ENCODE results near the gene CEACAM3. TPM values are rescaled to one million over a fixed set of nuclear protein-coding genes. Genes with fewer than 3 reads are reported as not detected.

Gene CEACAM3
- total RNA-seq, 1 experiment from 2014 or later, result not detected

DNA sequence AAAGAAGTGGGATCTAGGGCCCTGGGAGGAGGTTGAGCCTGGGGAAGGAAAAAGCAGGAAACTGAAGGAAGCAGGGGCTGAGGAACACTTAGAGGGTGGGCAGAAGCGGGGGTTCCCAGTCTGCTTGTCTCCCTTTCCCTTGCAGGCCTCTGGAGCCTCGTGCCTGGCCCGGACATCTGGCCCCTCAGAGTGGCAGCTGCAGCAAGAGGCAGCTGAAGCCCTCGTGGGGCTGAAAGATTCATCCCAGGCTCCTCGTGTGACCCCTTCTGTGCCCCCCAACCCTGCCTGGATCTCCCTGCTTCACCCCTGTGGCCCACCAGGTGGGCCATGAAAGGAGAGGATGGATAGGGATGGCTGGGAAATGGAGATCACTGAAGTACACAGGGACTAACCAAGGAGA lies 54.0 kb downstream of the CEACAM3 start:
- Histone ChIP-seq H4K20me1 (ENCODE audit: insufficient read depth, low read depth, low read length) (no peaks in the 10 kb centered on the region), H3K79me2 (ENCODE audit: low read length) (no peaks in the 10 kb centered on the region), H3K36me3 (ENCODE audit: insufficient read depth, low read length) (no peaks in the 10 kb centered on the region), H2AFZ (ENCODE audit: low read length) (no peak overlapping the region), H3K9me3 (ENCODE audit: low read length) (no peaks in the 10 kb centered on the region), H3K9me2 (replicated peaks; ENCODE audit: insufficient read depth, low read length) (no peaks in the 10 kb centered on the region), H3K9ac (ENCODE audit: low read length) (no peak overlapping the region), H3K27ac (ENCODE audit: low read length) (no peak overlapping the region), H3K4me3 (ENCODE audit: low read length) (no peak overlapping the region), H3K27me3 (ENCODE audit: low read length) (no peaks in the 10 kb centered on the region), H3K4me2 (ENCODE audit: low read depth, low read length, poor library complexity, severe bottlenecking) (no peak overlapping the region), H3K4me1 (ENCODE audit: low read length) (no peaks in the 10 kb centered on the region)
- DNase-seq, result no peak

GRCh38 chr19:41851456-41851855 lies 55.1 kb downstream of the CEACAM3 start:
- H3K36me3 ChIP-seq (ENCODE audit: insufficient read depth, low read length), result no peaks in the 10 kb centered on the region
- H3K4me2 ChIP-seq (ENCODE audit: low read depth, low read length, poor library complexity, severe bottlenecking), result no peak overlapping the region
- H3K27ac ChIP-seq (ENCODE audit: low read length), result no peak overlapping the region
- H3K9me3 ChIP-seq (ENCODE audit: low read length), result no peaks in the 10 kb centered on the region
- H4K20me1 ChIP-seq (ENCODE audit: insufficient read depth, low read depth, low read length), result no peaks in the 10 kb centered on the region
- no peak overlapping the region for H2AFZ ChIP-seq (ENCODE audit: low read length)
- no peak for DNase-seq
- no peaks in the 10 kb centered on the region for H3K27me3 ChIP-seq (ENCODE audit: low read length)
- H3K9ac ChIP-seq (ENCODE audit: low read length), result no peak overlapping the region
- no peaks in the 10 kb centered on the region for H3K4me1 ChIP-seq (ENCODE audit: low read length)
- no peaks in the 10 kb centered on the region for H3K79me2 ChIP-seq (ENCODE audit: low read length)
- H3K9me2 ChIP-seq (replicated peaks; ENCODE audit: insufficient read depth, low read length), result no peaks in the 10 kb centered on the region
- H3K4me3 ChIP-seq (ENCODE audit: low read length), result no peak overlapping the region

GRCh38 chr19:41853344-41853743 lies 57.0 kb downstream of the CEACAM3 start:
- no peak overlapping the region for H3K27ac ChIP-seq (ENCODE audit: low read length)
- H2AFZ ChIP-seq (ENCODE audit: low read length), result no peak overlapping the region
- no peaks in the 10 kb centered on the region for H3K9me2 ChIP-seq (replicated peaks; ENCODE audit: insufficient read depth, low read length)
- no peak for DNase-seq
- H3K4me3 ChIP-seq (ENCODE audit: low read length), result no peak overlapping the region
- H3K9ac ChIP-seq (ENCODE audit: low read length), result no peak overlapping the region
- H3K36me3 ChIP-seq (ENCODE audit: insufficient read depth, low read length), result no peaks in the 10 kb centered on the region
- H3K4me1 ChIP-seq (ENCODE audit: low read length), result no peaks in the 10 kb centered on the region
- H3K9me3 ChIP-seq (ENCODE audit: low read length), result no peaks in the 10 kb centered on the region
- no peak overlapping the region for H3K4me2 ChIP-seq (ENCODE audit: low read depth, low read length, poor library complexity, severe bottlenecking)
- no peaks in the 10 kb centered on the region for H3K27me3 ChIP-seq (ENCODE audit: low read length)
- H4K20me1 ChIP-seq (ENCODE audit: insufficient read depth, low read depth, low read length), result no peaks in the 10 kb centered on the region
- no peaks in the 10 kb centered on the region for H3K79me2 ChIP-seq (ENCODE audit: low read length)

- no peak overlapping the region for H3K4me2 ChIP-seq (ENCODE audit: low read depth, low read length, poor library complexity, severe bottlenecking)
- H2AFZ ChIP-seq (ENCODE audit: low read length), result no peak overlapping the region
- H3K4me1 ChIP-seq (ENCODE audit: low read length), result peaks cover under 1% of the 10 kb centered on the region
- no peak overlapping the region for H3K4me3 ChIP-seq (ENCODE audit: low read length)
- H3K9me3 ChIP-seq (ENCODE audit: low read length), result no peaks in the 10 kb centered on the region
- no peaks in the 10 kb centered on the region for H3K9me2 ChIP-seq (replicated peaks; ENCODE audit: insufficient read depth, low read length)
- H3K36me3 ChIP-seq (ENCODE audit: insufficient read depth, low read length), result no peaks in the 10 kb centered on the region
- no peak overlapping the region for H3K27ac ChIP-seq (ENCODE audit: low read length)
- no peak overlapping the region for H3K9ac ChIP-seq (ENCODE audit: low read length)
- H3K27me3 ChIP-seq (ENCODE audit: low read length), result no peaks in the 10 kb centered on the region
- no peaks in the 10 kb centered on the region for H4K20me1 ChIP-seq (ENCODE audit: insufficient read depth, low read depth, low read length)
- no peaks in the 10 kb centered on the region for H3K79me2 ChIP-seq (ENCODE audit: low read length)
- no peak for DNase-seq
These were observed 57.4 kb downstream of the CEACAM3 start for GRCh38 chr19:41853768-41854167.

- H3K9ac ChIP-seq (ENCODE audit: low read length), result peak overlapping the region; percentile 64
- no peaks in the 10 kb centered on the region for H3K27me3 ChIP-seq (ENCODE audit: low read length)
- H4K20me1 ChIP-seq (ENCODE audit: insufficient read depth, low read depth, low read length), result peaks cover 33% of the 10 kb centered on the region; the same call in 1 of the 2 replicates
- no peak for DNase-seq
- H3K9me2 ChIP-seq (replicated peaks; ENCODE audit: insufficient read depth, low read length), result no peaks in the 10 kb centered on the region
- peak overlapping the region; percentile 81 for H3K4me2 ChIP-seq (ENCODE audit: low read depth, low read length, poor library complexity, severe bottlenecking)
- peaks cover 37% of the 10 kb centered on the region for H3K36me3 ChIP-seq (ENCODE audit: insufficient read depth, low read length)
- H2AFZ ChIP-seq (ENCODE audit: low read length), result peak overlapping the region; percentile 69; the same call in 1 of the 2 replicates
- H3K9me3 ChIP-seq (ENCODE audit: low read length), result no peaks in the 10 kb centered on the region
- H3K4me3 ChIP-seq (ENCODE audit: low read length), result peak overlapping the region; percentile 96
- no peak overlapping the region for H3K27ac ChIP-seq (ENCODE audit: low read length)
- H3K79me2 ChIP-seq (ENCODE audit: low read length), result peaks cover 38% of the 10 kb centered on the region
- peaks cover 37% of the 10 kb centered on the region for H3K4me1 ChIP-seq (ENCODE audit: low read length)
These were observed 62.8 kb downstream of the CEACAM3 start for GRCh38 chr19:41859213-41859617.

DNA sequence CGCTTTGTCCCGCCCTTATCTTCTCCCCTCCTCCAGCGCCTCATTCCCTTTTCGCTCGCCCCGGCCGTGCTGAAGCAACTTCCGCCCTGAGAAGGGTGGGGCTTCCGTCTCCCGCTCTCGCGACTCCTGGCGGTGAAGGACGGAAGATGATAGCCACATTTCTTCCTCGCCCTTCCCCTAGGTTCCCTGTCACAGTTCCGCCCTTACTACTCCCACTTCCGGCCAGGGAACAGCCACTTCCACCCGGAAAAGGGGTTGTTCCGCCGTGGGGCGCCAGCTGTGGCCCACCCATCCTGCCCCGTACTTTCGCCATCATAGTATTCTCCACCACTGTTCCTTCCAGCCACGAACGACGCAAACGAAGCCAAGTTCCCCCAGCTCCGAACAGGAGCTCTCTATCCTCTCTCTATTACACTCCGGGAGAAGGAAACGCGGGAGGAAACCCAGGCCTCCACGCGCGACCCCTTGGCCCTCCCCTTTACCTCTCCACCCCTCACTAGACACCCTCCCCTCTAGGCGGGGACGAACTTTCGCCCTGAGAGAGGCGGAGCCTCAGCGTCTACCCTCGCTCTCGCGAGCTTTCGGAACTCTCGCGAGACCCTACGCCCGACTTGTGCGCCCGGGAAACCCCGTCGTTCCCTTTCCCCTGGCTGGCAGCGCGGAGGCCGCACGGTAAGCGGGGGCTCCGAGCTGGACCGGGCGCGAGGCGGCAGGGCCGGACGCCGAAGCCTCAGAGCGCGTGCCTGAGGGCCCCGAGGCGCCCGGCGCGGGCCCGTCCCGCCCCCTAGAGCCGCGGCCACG lies 63.4 kb downstream of the CEACAM3 start, which contains the start of gene RPS19:
TSS of gene RPS19 (plus strand) at position 638 of the 801 bp plus-strand sequence. CDS start 520 bp downstream, outside the sequence.
- Histone ChIP-seq H3K79me2 (ENCODE audit: low read length) (peaks cover 44% of the 10 kb centered on the region), H3K4me3 (ENCODE audit: low read length) (peak within 1 kb of the TSS; percentile 96), H2AFZ (ENCODE audit: low read length) (peak within 1 kb of the TSS; percentile 92), H3K27ac (ENCODE audit: low read length) (peak within 1 kb of the TSS; percentile 89), H4K20me1 (ENCODE audit: insufficient read depth, low read depth, low read length) (peaks cover 39% of the 10 kb centered on the region; the same call in 1 of the 2 replicates), H3K9ac (ENCODE audit: low read length) (peak within 1 kb of the TSS; percentile 100), H3K4me1 (ENCODE audit: low read length) (peaks cover 43% of the 10 kb centered on the region), H3K4me2 (ENCODE audit: low read depth, low read length, poor library complexity, severe bottlenecking) (peak within 1 kb of the TSS; percentile 81), H3K9me2 (replicated peaks; ENCODE audit: insufficient read depth, low read length) (no peaks in the 10 kb centered on the region), H3K36me3 (ENCODE audit: insufficient read depth, low read length) (peaks cover 43% of the 10 kb centered on the region), H3K9me3 (ENCODE audit: low read length) (no peaks in the 10 kb centered on the region), H3K27me3 (ENCODE audit: low read length) (no peaks in the 10 kb centered on the region)
- DNase-seq, result peak; percentile 100

GRCh38 chr19:41860419-41861115 lies 64.2 kb downstream of the CEACAM3 start:
- Histone ChIP-seq H3K36me3 (ENCODE audit: insufficient read depth, low read length) (peaks cover 47% of the 10 kb centered on the region), H4K20me1 (ENCODE audit: insufficient read depth, low read depth, low read length) (peaks cover 45% of the 10 kb centered on the region; the same call in 1 of the 2 replicates), H3K4me3 (ENCODE audit: low read length) (peak overlapping the region; percentile 96), H3K4me1 (ENCODE audit: low read length) (peaks cover 47% of the 10 kb centered on the region), H3K9ac (ENCODE audit: low read length) (peak overlapping the region; percentile 100), H2AFZ (ENCODE audit: low read length) (no peak overlapping the region), H3K27ac (ENCODE audit: low read length) (peak overlapping the region; percentile 89), H3K27me3 (ENCODE audit: low read length) (no peaks in the 10 kb centered on the region), H3K4me2 (ENCODE audit: low read depth, low read length, poor library complexity, severe bottlenecking) (peak overlapping the region; percentile 81), H3K9me3 (ENCODE audit: low read length) (no peaks in the 10 kb centered on the region), H3K79me2 (ENCODE audit: low read length) (peaks cover 45% of the 10 kb centered on the region), H3K9me2 (replicated peaks; ENCODE audit: insufficient read depth, low read length) (no peaks in the 10 kb centered on the region)
- peak; percentile 61 for DNase-seq
